ENCODE data around the gene ADAMTS8.

The ADAMTS8 gene

DNA sequence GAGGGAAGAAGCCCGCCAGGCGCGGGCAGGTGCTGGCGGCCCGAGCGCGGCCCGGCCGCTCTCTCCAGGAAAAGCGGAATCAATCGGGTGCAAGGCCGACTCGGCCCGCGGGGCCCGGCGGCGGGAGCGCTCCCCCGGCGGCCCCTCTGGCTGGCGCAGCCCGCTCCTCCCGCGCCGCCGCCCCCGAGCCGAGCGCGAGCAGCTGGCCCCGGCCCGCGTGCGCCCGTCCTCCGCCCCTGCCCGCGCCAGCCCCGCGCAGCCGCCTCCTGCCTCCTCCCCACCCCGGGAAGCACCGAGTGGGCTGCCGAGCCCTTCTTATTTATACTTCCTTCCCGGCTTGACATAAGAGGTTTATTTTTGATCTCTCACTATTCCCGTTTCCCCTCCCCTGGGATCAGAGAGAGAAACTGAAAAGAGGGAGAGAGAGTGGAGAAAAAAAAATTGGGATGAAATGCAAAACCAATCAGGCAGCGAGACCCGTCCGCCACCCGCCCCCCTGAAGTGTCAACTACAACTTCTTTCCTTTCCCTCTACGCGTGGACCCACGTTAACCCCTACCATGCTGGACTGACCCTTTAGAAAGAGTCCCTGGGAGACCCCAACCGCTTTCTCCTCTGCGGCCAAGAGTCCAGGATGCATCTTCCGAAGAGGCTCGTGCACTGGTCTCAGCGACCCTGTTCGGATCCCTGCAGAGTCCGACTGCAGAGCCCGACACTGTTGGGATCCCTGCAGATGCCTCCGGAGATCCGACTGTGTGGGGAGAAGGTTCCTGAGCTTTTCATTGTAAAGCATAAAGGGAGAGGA is at the start of gene ADAMTS8:
Gene ADAMTS8, minus strand, starts transcription at position 294 of the 804 bp plus-strand sequence. CDS start 323 bp downstream, outside the sequence.
- DNase-seq, result peak; percentile 55

- DNase-seq, result no peak
Observed at GRCh38 chr11:130477586-130478203, 49.3 kb upstream of the ADAMTS8 start.

DNA sequence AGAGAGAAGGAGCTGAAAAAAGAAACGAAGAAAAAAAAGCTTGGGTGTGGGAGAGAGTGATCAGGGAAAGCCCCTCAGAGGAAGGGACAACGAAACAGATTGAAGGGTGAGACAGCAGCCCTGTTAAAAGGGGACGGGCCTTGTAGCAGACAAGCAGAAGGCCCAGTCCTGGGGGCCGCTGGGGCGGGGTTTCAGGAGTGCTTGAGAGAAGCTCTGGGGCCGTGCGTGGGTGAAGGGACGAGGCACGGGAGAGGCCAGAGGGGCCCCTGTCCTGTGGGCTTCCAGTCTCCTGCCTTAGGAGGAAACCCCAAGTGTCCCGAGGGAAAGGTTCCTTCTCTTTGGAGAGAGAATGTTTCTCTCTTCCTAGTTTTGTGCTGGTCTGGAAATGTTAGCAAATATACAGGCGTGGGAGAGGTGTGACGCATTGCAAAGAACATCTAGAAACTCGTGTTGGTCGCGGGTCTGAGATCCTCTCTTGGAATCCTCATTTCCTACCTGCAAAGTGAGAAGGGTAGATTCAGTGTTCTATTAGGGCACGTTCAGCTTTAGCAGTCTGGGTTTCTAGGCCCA is 48.6 kb upstream of the ADAMTS8 start:
- no peak for DNase-seq

- no peak for DNase-seq
Observed at GRCh38 chr11:130476200-130476921, 48.0 kb upstream of the ADAMTS8 start.

GRCh38 chr11:130475426-130476053 is 47.1 kb upstream of the ADAMTS8 start:
- DNase-seq, result no peak

GRCh38 chr11:130474637-130475400 is 46.4 kb upstream of the ADAMTS8 start:
- DNase-seq, result no peak

- no peak for DNase-seq
Observed at GRCh38 chr11:130473795-130474377, 45.5 kb upstream of the ADAMTS8 start.

GRCh38 chr11:130473056-130473794 is 44.8 kb upstream of the ADAMTS8 start:
- no peak for DNase-seq

GRCh38 chr11:130472434-130472961 is 44.1 kb upstream of the ADAMTS8 start:
- DNase-seq, result peak; percentile 19

GRCh38 chr11:130471731-130472433 is 43.5 kb upstream of the ADAMTS8 start:
- DNase-seq, result no peak

DNA sequence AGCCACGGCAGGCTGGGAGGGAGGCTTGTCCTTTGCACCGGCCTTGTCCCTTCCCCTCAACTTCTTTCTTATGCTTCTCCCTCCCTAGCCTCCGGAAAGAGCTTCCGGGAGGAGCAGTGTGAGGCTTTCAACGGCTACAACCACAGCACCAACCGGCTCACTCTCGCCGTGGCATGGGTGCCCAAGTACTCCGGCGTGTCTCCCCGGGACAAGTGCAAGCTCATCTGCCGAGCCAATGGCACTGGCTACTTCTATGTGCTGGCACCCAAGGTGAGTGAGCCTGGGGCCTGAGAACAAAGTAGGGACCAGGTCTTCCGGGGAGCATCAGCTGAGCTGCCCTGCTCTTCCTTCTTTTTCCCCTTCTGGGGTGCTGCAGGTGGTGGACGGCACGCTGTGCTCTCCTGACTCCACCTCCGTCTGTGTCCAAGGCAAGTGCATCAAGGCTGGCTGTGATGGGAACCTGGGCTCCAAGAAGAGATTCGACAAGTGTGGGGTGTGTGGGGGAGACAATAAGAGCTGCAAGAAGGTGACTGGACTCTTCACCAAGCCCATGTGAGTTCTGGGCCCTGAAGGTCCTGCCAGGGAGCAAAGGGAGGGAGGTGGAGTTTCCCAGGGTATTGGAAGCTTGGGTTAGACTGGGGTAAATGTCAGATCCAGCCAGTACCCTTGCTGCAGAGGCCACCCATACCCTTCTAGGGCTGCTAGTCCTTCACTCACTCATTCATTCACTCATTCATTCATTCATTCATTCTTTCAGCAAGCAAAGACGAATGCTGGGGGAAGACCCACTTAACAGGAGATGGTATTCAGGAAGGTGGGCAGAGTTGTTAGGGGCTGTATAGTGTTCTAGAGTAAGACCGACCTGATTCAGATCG is 42.7 kb upstream of the ADAMTS8 start:
- no peak for DNase-seq

DNA sequence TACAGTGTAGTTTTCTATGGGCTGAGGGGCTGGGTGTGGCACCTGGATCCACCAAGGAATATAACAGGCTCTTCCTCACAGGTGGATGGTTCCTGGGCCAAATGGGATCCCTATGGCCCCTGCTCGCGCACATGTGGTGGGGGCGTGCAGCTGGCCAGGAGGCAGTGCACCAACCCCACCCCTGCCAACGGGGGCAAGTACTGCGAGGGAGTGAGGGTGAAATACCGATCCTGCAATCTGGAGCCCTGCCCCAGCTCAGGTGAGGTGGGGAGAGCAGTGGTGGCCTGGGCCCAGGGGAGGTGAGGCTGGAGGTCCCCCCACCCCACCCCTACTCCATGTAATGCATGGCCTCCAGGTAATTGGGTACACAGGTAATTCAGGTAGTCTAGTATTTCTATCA is 40.8 kb upstream of the ADAMTS8 start:
- DNase-seq, result no peak

DNA sequence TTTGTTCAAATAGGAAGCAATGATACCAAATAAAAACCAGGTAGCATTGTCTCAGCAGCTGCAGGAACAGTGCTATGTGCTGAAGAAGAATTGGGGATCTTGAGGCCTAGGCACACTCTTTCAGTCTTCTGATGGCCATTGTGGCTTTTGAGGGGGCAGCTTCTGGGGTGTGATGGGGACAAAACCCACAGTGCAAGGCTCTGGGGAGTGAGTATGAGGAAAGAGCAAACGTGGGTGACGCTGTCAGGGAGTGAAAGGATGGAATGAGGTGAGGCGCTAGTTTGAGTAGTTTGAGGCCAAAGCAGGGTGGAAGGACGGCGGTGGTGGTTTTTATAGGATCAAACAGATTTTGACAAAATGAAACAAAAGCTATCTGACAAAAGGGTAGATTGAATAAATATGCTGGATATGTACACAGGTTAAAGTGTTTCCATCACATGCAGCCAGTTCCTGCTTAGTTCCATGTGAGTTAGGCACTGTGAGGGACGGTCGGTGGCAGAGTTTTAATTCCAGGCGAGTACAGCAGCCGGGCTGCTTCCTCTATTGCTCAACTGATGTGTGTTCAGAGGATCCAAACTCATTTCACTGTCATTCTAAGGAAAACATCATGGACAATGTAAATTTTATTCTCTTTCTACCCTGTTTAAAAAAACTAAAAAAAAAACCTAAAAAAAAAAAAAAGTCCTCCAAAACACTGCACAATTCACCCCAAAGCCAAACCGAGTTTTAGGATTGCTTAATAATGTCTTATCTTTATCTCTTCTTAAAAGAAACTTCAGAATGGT is 38.9 kb upstream of the ADAMTS8 start:
- no peak for DNase-seq

DNA sequence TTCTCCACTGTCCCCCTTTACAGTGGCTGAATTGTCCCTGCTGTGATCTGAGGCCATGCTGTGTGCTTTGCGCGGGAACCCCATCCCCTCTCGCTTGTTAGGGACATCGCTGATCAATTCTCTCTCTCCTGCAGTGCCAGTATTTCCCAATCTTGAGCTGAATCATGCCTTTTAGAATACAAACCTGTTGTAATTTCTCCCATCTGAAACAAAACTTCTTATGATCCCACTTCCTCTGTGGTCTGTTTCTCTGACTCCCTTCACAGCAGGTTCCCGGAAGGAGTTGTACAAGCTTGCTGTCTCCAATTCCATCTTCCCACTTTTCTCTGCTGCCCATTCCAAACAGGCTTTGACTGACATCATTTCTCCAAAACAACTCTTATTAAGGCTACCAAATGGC is 36.9 kb upstream of the ADAMTS8 start:
- no peak for DNase-seq

- DNase-seq, result no peak
Observed at GRCh38 chr11:130464291-130464812, 35.9 kb upstream of the ADAMTS8 start.

DNA sequence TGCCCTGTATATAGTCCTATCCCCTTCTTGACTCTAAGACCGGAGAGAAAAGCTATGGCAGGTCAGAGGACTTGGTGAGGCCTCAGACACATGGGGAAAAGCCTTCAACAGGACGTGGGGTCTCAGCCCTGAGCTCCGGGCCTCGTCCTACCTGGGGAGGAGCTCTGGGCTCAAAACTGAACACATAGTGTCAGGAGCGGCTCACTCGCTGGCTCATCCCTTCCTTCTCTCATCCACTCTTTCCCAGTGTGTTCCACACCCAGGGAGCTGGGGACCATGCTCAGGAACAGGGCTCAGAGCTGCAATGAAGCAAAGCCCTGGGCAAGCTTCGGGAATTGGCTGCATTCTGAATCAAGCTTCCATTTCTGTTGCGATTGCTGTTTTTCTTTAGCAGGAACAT is 34.5 kb upstream of the ADAMTS8 start:
- no peak for DNase-seq

- no peak for DNase-seq
Observed at GRCh38 chr11:130462101-130462885, 33.9 kb upstream of the ADAMTS8 start.

Data from NCI-H69 (cell line).